ENCODE results near the gene S100A10. TPM values are rescaled to one million over a fixed set of nuclear protein-coding genes. Genes with fewer than 3 reads are reported as not detected.

The S100A10 gene
- total and polyA plus RNA-seq, 2 experiments from 2014 or later, result 35.9 to 634 TPM

DNA sequence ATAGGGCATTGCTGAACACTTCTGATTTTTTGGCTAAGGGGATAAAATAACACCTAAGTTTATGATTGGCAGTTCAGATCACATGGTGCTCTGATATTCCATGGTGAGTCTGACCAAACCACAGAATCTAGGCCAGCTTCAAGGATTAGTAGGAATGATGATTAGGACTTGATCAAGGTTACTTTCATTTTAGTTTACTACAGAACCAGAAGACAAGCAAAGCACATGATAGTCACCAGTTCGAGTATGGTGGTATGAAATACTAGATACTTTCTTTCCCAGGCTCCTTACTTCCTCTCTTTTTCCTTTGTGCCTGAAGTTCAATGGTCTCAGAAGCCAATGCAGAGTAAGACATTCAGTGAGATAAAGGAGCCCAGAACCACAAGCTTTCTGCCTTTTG lies 26.6 kb downstream of the S100A10 start (continued):
- TF ChIP-seq, protein P1, sequence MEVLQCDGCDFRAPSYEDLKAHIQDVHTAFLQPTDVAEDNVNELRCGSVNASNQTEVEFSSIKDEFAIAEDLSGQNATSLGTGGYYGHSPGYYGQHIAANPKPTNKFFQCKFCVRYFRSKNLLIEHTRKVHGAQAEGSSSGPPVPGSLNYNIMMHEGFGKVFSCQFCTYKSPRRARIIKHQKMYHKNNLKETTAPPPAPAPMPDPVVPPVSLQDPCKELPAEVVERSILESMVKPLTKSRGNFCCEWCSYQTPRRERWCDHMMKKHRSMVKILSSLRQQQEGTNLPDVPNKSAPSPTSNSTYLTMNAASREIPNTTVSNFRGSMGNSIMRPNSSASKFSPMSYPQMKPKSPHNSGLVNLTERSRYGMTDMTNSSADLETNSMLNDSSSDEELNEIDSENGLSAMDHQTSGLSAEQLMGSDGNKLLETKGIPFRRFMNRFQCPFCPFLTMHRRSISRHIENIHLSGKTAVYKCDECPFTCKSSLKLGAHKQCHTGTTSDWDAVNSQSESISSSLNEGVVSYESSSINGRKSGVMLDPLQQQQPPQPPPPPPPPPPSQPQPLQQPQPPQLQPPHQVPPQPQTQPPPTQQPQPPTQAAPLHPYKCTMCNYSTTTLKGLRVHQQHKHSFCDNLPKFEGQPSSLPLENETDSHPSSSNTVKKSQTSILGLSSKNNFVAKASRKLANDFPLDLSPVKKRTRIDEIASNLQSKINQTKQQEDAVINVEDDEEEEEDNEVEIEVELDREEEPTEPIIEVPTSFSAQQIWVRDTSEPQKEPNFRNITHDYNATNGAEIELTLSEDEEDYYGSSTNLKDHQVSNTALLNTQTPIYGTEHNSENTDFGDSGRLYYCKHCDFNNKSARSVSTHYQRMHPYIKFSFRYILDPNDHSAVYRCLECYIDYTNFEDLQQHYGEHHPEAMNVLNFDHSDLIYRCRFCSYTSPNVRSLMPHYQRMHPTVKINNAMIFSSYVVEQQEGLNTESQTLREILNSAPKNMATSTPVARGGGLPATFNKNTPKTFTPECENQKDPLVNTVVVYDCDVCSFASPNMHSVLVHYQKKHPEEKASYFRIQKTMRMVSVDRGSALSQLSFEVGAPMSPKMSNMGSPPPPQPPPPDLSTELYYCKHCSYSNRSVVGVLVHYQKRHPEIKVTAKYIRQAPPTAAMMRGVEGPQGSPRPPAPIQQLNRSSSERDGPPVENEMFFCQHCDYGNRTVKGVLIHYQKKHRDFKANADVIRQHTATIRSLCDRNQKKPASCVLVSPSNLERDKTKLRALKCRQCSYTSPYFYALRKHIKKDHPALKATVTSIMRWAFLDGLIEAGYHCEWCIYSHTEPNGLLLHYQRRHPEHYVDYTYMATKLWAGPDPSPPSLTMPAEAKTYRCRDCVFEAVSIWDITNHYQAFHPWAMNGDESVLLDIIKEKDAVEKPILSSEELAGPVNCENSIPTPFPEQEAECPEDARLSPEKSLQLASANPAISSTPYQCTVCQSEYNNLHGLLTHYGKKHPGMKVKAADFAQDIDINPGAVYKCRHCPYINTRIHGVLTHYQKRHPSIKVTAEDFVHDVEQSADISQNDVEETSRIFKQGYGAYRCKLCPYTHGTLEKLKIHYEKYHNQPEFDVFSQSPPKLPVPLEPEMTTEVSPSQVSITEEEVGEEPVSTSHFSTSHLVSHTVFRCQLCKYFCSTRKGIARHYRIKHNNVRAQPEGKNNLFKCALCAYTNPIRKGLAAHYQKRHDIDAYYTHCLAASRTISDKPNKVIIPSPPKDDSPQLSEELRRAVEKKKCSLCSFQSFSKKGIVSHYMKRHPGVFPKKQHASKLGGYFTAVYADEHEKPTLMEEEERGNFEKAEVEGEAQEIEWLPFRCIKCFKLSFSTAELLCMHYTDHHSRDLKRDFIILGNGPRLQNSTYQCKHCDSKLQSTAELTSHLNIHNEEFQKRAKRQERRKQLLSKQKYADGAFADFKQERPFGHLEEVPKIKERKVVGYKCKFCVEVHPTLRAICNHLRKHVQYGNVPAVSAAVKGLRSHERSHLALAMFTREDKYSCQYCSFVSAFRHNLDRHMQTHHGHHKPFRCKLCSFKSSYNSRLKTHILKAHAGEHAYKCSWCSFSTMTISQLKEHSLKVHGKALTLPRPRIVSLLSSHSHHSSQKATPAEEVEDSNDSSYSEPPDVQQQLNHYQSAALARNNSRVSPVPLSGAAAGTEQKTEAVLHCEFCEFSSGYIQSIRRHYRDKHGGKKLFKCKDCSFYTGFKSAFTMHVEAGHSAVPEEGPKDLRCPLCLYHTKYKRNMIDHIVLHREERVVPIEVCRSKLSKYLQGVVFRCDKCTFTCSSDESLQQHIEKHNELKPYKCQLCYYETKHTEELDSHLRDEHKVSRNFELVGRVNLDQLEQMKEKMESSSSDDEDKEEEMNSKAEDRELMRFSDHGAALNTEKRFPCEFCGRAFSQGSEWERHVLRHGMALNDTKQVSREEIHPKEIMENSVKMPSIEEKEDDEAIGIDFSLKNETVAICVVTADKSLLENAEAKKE (CRISPR knock-in tag; IDR thresholded peaks at IDR 0.05), result no peak
- TF ChIP-seq, protein P2, sequence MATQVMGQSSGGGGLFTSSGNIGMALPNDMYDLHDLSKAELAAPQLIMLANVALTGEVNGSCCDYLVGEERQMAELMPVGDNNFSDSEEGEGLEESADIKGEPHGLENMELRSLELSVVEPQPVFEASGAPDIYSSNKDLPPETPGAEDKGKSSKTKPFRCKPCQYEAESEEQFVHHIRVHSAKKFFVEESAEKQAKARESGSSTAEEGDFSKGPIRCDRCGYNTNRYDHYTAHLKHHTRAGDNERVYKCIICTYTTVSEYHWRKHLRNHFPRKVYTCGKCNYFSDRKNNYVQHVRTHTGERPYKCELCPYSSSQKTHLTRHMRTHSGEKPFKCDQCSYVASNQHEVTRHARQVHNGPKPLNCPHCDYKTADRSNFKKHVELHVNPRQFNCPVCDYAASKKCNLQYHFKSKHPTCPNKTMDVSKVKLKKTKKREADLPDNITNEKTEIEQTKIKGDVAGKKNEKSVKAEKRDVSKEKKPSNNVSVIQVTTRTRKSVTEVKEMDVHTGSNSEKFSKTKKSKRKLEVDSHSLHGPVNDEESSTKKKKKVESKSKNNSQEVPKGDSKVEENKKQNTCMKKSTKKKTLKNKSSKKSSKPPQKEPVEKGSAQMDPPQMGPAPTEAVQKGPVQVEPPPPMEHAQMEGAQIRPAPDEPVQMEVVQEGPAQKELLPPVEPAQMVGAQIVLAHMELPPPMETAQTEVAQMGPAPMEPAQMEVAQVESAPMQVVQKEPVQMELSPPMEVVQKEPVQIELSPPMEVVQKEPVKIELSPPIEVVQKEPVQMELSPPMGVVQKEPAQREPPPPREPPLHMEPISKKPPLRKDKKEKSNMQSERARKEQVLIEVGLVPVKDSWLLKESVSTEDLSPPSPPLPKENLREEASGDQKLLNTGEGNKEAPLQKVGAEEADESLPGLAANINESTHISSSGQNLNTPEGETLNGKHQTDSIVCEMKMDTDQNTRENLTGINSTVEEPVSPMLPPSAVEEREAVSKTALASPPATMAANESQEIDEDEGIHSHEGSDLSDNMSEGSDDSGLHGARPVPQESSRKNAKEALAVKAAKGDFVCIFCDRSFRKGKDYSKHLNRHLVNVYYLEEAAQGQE (IDR thresholded peaks at IDR 0.05; ENCODE audit: unreplicated experiment), result no peak
- TF ChIP-seq JUNB (IDR thresholded peaks at IDR 0.05; ENCODE audit: unreplicated experiment), result no peak
- TF ChIP-seq STAT1 (IDR thresholded peaks at IDR 0.05; ENCODE audit: unreplicated experiment), result no peak
- TF ChIP-seq POLR2AphosphoS5 (IDR thresholded peaks at IDR 0.05; ENCODE audit: low read depth), result no peak

DNA sequence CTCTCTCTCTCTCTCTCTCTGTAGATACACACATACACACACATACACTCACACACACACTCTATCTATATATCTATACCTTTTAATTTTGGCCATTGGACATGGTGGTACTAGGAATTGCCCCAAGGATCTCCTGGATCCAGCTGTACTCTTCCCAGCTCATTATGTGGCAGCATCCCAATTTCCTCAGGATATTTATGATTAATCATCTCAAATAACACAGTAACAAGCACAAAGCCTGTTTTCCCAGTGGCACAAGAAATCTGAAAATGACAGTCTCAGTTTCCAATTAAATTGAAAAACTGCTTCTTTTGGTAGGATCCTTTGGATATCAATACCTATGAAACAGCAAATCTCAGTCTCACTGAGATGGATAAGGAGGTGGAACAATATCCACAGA lies 27.6 kb downstream of the S100A10 start:
- no peak overlapping the region for H3K4me3 Mint-ChIP-seq
- TF ChIP-seq JUNB (IDR thresholded peaks at IDR 0.05; ENCODE audit: unreplicated experiment) (no peak), EZH2phosphoT487 (IDR thresholded peaks at IDR 0.05; ENCODE audit: unreplicated experiment) (no peak), ZNF331 (CRISPR knock-in tag; IDR thresholded peaks at IDR 0.05; ENCODE audit: low read depth) (no peak), CREB1 (CRISPR knock-in tag; IDR thresholded peaks at IDR 0.05; ENCODE audit: low read depth) (no peak)
- TF ChIP-seq, protein P3, sequence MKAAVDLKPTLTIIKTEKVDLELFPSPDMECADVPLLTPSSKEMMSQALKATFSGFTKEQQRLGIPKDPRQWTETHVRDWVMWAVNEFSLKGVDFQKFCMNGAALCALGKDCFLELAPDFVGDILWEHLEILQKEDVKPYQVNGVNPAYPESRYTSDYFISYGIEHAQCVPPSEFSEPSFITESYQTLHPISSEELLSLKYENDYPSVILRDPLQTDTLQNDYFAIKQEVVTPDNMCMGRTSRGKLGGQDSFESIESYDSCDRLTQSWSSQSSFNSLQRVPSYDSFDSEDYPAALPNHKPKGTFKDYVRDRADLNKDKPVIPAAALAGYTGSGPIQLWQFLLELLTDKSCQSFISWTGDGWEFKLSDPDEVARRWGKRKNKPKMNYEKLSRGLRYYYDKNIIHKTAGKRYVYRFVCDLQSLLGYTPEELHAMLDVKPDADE (IDR thresholded peaks at IDR 0.05), result no peak
- TF ChIP-seq, protein P4, sequence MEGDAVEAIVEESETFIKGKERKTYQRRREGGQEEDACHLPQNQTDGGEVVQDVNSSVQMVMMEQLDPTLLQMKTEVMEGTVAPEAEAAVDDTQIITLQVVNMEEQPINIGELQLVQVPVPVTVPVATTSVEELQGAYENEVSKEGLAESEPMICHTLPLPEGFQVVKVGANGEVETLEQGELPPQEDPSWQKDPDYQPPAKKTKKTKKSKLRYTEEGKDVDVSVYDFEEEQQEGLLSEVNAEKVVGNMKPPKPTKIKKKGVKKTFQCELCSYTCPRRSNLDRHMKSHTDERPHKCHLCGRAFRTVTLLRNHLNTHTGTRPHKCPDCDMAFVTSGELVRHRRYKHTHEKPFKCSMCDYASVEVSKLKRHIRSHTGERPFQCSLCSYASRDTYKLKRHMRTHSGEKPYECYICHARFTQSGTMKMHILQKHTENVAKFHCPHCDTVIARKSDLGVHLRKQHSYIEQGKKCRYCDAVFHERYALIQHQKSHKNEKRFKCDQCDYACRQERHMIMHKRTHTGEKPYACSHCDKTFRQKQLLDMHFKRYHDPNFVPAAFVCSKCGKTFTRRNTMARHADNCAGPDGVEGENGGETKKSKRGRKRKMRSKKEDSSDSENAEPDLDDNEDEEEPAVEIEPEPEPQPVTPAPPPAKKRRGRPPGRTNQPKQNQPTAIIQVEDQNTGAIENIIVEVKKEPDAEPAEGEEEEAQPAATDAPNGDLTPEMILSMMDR (conservative IDR thresholded peaks at IDR 0.05; ENCODE audit: low read depth in 2 of 2), result no peak

More for the DNA sequence above, 27.6 kb downstream of the S100A10 start:
- Mint-ChIP-seq H3K9me3 (no peaks in the 10 kb centered on the region), H3K27ac (no peak overlapping the region), H3K4me1 (peaks cover 16% of the 10 kb centered on the region; the same call in 2 of the 3 replicates), H3K27me3 (ENCODE audit: insufficient read depth, low read depth, poor library complexity) (no peaks in the 10 kb centered on the region), H3K36me3 (ENCODE audit: low read depth) (no peaks in the 10 kb centered on the region)
- Histone ChIP-seq H3K79me2 (replicated peaks; ENCODE audit: insufficient read depth) (no peaks in the 10 kb centered on the region), H3K27me3 (ENCODE audit: insufficient read depth) (no peaks in the 10 kb centered on the region), H3K27ac (ENCODE audit: low read depth) (no peak overlapping the region), H3K4me2 (no peak overlapping the region), H3K9me2 (ENCODE audit: insufficient read depth) (no peaks in the 10 kb centered on the region), H3K4me3 (no peak overlapping the region), H3K4me1 (ENCODE audit: insufficient read depth) (peaks cover 16% of the 10 kb centered on the region), H3F3A (replicated peaks; ENCODE audit: low read depth) (no peaks in the 10 kb centered on the region), H4K20me1 (replicated peaks; ENCODE audit: insufficient read depth) (no peaks in the 10 kb centered on the region), H2AFZ (no peak overlapping the region), H3K36me3 (ENCODE audit: insufficient read depth) (no peaks in the 10 kb centered on the region)
- DNase-seq (ENCODE audit: low spot score) (no peak), ATAC-seq (no peak)
